Measurements from ENCODE around the gene ZNF679.
A peak's percentile ranks its signal among the peaks of the same experiment; 100 is the strongest.
"Not testable (repeated sequence)": the region's sequence is repeated elsewhere in the genome, so short reads cannot be mapped to it uniquely, and the experiment has no call there.

ZNF679 gene

DNA sequence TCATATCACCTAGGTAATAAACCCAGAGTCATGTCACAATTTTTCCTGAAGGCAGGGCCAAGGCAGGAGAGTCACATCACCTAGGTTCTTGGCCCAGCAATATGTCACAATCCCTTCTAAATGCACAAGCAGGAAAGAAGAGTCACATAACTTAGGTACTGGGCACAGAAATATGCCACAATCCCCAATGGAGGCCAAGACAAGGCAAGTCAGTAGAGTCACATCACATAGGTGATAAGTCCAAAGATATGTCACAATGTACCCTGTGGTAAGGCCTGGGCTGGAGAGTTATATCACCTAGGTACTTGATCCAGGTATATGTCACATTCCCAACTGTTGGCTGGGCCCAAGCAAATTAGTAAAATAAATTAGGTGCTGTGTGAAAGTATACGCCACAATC, at the start of gene ZNF679:
Gene ZNF679 (plus strand): TSS at position 301 of the 400 bp plus-strand sequence. CDS start 20,644 bp downstream, outside the sequence.
- not testable (repeated sequence) for H3K9me3 ChIP-seq (ENCODE audit: control insufficient read depth, low read length); H3K27me3 ChIP-seq (ENCODE audit: control insufficient read depth, insufficient read depth, low read length); H2AFZ ChIP-seq; H3K4me2 ChIP-seq (ENCODE audit: low read length); H3K4me1 ChIP-seq; H3K27ac ChIP-seq; H3K9ac ChIP-seq; H3K4me3 ChIP-seq (ENCODE audit: low read depth, low read length); H3K36me3 ChIP-seq (ENCODE audit: control insufficient read depth, insufficient read depth, low read length); H3K79me2 ChIP-seq

DNA sequence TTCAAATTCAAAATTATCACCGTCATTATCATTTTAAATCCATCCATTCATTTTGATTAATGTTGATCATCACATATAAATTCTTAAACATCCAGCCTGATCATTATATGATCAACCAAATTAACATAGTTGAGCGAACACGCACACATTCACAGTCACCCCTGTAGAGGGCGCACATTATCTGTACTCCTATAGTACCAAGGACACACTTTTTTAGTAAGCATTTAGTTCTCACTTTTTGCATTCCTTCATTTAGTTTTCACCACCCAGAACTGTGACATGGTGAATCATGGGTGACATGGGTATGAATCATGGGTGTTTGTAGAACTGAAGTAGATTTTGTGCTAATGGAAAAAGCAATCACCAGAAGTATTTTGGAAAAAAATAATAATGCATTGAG, 47.3 kb upstream of the ZNF679 start:
- Histone ChIP-seq H3K27ac (no peak overlapping the region), H3K4me1 (no peaks in the 10 kb centered on the region), H2AFZ (no peak overlapping the region), H3K9me3 (ENCODE audit: control insufficient read depth, low read length) (no peaks in the 10 kb centered on the region), H3K4me3 (ENCODE audit: low read depth, low read length) (no peak overlapping the region), H3K27me3 (ENCODE audit: control insufficient read depth, insufficient read depth, low read length) (no peaks in the 10 kb centered on the region), H3K79me2 (no peaks in the 10 kb centered on the region), H3K9ac (no peak overlapping the region), H3K4me2 (ENCODE audit: low read length) (no peak overlapping the region), H3K36me3 (ENCODE audit: control insufficient read depth, insufficient read depth, low read length) (no peaks in the 10 kb centered on the region)
- TF ChIP-seq, protein P1, sequence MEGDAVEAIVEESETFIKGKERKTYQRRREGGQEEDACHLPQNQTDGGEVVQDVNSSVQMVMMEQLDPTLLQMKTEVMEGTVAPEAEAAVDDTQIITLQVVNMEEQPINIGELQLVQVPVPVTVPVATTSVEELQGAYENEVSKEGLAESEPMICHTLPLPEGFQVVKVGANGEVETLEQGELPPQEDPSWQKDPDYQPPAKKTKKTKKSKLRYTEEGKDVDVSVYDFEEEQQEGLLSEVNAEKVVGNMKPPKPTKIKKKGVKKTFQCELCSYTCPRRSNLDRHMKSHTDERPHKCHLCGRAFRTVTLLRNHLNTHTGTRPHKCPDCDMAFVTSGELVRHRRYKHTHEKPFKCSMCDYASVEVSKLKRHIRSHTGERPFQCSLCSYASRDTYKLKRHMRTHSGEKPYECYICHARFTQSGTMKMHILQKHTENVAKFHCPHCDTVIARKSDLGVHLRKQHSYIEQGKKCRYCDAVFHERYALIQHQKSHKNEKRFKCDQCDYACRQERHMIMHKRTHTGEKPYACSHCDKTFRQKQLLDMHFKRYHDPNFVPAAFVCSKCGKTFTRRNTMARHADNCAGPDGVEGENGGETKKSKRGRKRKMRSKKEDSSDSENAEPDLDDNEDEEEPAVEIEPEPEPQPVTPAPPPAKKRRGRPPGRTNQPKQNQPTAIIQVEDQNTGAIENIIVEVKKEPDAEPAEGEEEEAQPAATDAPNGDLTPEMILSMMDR (IDR thresholded peaks at IDR 0.05): no peak

DNA sequence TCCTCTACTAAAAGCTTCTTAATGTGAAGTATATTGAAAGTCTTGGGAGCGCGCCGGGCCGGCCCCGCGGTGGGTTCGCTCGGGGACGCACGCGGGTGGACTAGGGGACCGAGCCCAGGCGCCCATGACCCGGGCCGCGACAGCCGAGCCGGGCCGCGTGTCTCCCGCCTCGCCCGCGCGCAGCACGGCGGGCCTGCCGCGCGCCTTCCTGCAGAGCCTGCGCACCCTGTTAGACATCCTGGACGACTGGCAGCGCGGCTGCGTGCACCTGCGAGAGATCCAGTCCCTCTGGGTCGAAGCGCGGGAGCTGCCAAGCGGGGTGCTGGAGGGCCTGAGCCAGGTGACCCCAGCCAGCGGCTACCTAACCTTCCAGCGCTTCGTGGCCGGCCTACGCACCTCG, 46.7 kb upstream of the ZNF679 start:
- H3K27ac ChIP-seq: no peak overlapping the region
- H3K79me2 ChIP-seq: no peaks in the 10 kb centered on the region
- no peaks in the 10 kb centered on the region for H3K27me3 ChIP-seq (ENCODE audit: control insufficient read depth, insufficient read depth, low read length)
- no peak overlapping the region for H3K4me3 ChIP-seq (ENCODE audit: low read depth, low read length)
- no peak overlapping the region for H2AFZ ChIP-seq
- no peaks in the 10 kb centered on the region for H3K4me1 ChIP-seq
- H3K36me3 ChIP-seq (ENCODE audit: control insufficient read depth, insufficient read depth, low read length): no peaks in the 10 kb centered on the region
- H3K9me3 ChIP-seq (ENCODE audit: control insufficient read depth, low read length): no peaks in the 10 kb centered on the region
- H3K4me2 ChIP-seq (ENCODE audit: low read length): peak overlapping the region; percentile 44
- H3K9ac ChIP-seq: no peak overlapping the region
- TF ChIP-seq, protein P1 (IDR thresholded peaks at IDR 0.05): no peak

DNA sequence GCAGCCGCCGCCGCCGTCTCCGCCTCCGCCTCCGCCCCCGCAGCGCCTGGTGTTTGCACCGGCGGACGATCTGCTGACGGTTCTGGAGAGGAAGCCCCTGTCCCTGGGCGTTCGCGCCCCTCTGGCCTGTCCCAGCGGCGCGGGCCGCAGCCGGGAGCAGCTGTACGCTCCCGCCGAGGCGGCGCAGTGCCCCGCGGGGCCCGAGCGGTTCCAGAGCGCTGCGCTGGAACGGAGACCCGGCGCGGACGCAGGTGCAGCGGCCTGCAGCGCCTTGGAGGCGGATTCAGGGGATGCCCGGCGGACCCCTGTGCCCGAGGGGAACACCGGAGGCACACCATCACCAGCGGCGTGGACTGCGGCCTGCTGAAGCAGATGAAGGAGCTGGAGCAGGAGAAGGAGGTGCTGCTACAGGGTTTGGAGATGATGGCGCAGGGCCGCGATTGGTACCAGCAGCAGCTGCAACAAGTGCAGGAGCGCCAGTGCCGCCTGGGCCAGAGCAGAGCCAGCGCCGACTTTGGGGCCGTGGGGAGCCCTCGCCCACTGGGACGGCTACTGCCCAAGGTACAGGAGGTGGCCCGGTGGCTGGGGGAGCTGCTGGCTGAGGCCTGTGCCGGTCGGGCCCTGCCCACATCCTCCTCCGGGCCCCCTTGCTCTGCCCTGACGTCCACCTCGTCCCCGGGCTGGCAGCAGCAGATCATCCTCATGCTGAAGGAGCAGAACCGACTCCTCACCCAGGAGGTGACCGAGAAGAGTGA, 46.1 kb upstream of the ZNF679 start:
- no peaks in the 10 kb centered on the region for H3K27me3 ChIP-seq (ENCODE audit: control insufficient read depth, insufficient read depth, low read length)
- H3K4me3 ChIP-seq (ENCODE audit: low read depth, low read length): peak overlapping the region; percentile 27
- H3K36me3 ChIP-seq (ENCODE audit: control insufficient read depth, insufficient read depth, low read length): no peaks in the 10 kb centered on the region
- no peaks in the 10 kb centered on the region for H3K79me2 ChIP-seq
- H3K9ac ChIP-seq: no peak overlapping the region
- no peaks in the 10 kb centered on the region for H3K4me1 ChIP-seq
- TF ChIP-seq, protein P1 (IDR thresholded peaks at IDR 0.05): no peak
- no peak overlapping the region for H2AFZ ChIP-seq
- H3K27ac ChIP-seq: no peak overlapping the region
- peak overlapping the region; percentile 44 for H3K4me2 ChIP-seq (ENCODE audit: low read length)
- H3K9me3 ChIP-seq (ENCODE audit: control insufficient read depth, low read length): no peaks in the 10 kb centered on the region

DNA sequence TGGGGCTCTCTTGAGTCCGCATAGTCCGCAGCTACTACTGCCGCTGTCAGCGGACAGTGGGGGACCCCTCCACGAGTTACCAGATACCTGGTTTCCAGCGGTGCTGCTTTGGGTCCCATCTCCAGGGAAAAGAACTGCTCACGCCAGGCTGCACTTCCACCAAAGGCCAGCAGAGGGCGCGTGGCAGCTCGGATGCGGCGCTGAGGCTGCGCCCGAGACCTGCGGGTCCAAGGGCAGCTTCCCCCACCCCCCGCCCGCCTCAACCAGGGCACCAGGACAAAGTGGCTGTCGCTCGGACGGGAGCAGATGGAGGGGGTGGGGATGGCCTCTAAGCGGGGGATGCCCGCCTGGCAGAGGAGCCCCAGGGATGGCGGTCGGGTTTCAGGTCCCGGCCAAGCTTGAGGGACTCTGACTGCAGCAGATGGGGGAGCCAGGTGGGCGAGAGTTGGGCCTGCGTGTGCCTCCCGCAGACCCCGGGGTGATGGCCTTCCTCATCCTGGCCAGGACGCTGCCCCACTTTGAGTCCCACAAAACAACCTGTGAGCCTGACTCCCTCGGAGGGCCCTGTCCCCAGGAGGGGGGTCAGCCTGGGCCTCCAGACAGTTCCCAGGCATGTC, 45.0 kb upstream of the ZNF679 start:
- Histone ChIP-seq H3K27ac (no peak overlapping the region), H3K4me3 (ENCODE audit: low read depth, low read length) (no peak overlapping the region), H3K9me3 (ENCODE audit: control insufficient read depth, low read length) (no peaks in the 10 kb centered on the region), H3K4me1 (no peaks in the 10 kb centered on the region), H3K9ac (no peak overlapping the region), H3K4me2 (ENCODE audit: low read length) (peak overlapping the region; percentile 31), H3K79me2 (no peaks in the 10 kb centered on the region), H3K36me3 (ENCODE audit: control insufficient read depth, insufficient read depth, low read length) (no peaks in the 10 kb centered on the region), H2AFZ (no peak overlapping the region), H3K27me3 (ENCODE audit: control insufficient read depth, insufficient read depth, low read length) (no peaks in the 10 kb centered on the region)
- TF ChIP-seq, protein P1 (IDR thresholded peaks at IDR 0.05): peak; percentile 18
